Nephron progenitor cell (in vitro differentiated cells): ENCODE data around the gene UHRF1.

Experiments
- DNase-seq: peaks from one replicate; pipeline ENCODE4 v3.0.0; 2021
- H3K27ac Mint-ChIP-seq: 2 replicates; pipeline ENCODE4 v1.8.0; 2021; ENCODE audit warnings: mild to moderate bottlenecking, moderate library complexity, mixed read lengths
- H3K27me3 Mint-ChIP-seq: 2 replicates; pipeline ENCODE4 v1.8.0; 2021; ENCODE audit warnings: mild to moderate bottlenecking, low read depth, mixed read lengths; ENCODE audit not compliant: poor library complexity
- H3K36me3 Mint-ChIP-seq: 2 replicates; pipeline ENCODE4 v1.8.0; 2021; ENCODE audit warnings: low read depth, mixed read lengths
- H3K4me1 Mint-ChIP-seq: 2 replicates; pipeline ENCODE4 v1.8.0; 2021; ENCODE audit warnings: mixed read lengths
- H3K4me3 Mint-ChIP-seq: 2 replicates; pipeline ENCODE4 v1.8.0; 2021; ENCODE audit warnings: mild to moderate bottlenecking, moderate library complexity, mixed read lengths
- H3K9me3 Mint-ChIP-seq: 2 replicates; pipeline ENCODE4 v1.8.0; 2021; ENCODE audit warnings: mild to moderate bottlenecking, moderate library complexity, mixed read lengths
- TF ChIP-seq, protein P1 (sequence below): fragments of 200-600 bp; sonication (generic); IDR thresholded peaks from 2 replicates; pipeline ENCODE4 v1.5.0; 2021; ENCODE audit warnings: antibody characterized with exemption

UHRF1 gene

DNA sequence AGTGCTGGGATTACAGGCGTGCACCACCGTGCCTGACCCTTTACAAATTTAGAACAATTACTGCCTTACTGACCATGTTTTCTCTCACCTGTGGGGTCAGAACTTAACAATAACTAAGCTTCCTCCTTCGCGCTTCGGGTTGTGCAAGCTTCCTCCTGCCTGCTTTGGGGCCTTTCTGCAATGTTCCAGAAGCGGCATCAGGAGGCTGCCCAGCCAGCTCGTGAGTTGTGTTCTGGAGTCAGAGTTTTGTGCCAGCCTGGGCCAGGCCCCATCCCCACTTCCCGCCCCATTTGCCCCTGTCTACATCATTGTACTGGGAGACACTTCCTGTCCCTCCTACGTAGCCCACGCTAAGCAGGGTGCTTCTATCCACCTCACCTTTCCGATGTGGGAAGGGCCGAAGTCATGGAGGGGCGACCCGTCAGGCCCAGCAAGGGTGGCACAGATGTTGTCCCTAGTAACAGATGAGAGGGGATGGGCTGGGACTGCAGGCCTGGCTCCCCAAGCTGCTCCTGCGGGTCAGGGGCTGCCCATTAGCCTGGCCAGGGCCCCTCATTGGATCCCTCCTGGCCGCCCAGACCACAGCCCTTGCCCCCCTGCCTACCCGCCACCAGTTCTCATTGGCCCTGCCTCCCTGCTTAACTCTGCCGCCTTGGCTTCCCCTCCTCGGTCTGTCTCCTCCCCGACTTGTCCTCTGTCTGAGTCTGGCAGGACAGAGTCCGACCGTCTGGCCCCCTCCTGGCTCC is 13.4 kb downstream of the UHRF1 start:
- Mint-ChIP-seq H3K9me3 (no peaks in the 10 kb centered on the region), H3K27me3 (no peaks in the 10 kb centered on the region), H3K36me3 (peaks cover 57% of the 10 kb centered on the region), H3K27ac (peak overlapping the region; percentile 89), H3K4me3 (no peak overlapping the region), H3K4me1 (peaks cover 5% of the 10 kb centered on the region)
- TF ChIP-seq, protein P1, sequence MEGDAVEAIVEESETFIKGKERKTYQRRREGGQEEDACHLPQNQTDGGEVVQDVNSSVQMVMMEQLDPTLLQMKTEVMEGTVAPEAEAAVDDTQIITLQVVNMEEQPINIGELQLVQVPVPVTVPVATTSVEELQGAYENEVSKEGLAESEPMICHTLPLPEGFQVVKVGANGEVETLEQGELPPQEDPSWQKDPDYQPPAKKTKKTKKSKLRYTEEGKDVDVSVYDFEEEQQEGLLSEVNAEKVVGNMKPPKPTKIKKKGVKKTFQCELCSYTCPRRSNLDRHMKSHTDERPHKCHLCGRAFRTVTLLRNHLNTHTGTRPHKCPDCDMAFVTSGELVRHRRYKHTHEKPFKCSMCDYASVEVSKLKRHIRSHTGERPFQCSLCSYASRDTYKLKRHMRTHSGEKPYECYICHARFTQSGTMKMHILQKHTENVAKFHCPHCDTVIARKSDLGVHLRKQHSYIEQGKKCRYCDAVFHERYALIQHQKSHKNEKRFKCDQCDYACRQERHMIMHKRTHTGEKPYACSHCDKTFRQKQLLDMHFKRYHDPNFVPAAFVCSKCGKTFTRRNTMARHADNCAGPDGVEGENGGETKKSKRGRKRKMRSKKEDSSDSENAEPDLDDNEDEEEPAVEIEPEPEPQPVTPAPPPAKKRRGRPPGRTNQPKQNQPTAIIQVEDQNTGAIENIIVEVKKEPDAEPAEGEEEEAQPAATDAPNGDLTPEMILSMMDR: no peak
- DNase-seq: no peak

DNA sequence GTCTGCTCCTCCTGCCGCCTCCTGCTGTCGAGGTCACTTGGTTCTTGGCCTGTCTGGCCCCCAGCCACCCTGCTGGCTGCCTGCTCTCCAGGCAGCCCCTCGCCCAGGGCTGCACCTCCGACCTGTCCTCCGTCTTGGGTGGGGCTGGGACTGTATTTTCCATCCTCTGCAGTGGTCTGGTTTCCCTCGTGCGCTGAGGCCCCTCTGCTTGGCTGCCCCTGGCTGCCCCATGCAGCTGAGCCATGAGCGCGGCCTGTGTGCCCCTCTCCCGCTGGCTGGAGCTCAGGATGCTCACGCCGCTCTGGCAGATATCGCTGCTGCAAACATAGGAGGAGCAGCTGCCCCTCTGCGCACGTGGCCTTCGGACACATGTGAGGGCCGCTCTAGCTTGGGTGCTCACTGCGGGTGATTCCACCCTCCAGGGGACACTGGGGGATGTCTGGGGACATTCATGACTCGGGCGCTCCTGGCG is 14.0 kb downstream of the UHRF1 start:
- Mint-ChIP-seq H3K9me3 (no peaks in the 10 kb centered on the region), H3K27ac (peak overlapping the region; percentile 89), H3K4me3 (no peak overlapping the region), H3K36me3 (peaks cover 53% of the 10 kb centered on the region), H3K4me1 (peaks cover 5% of the 10 kb centered on the region), H3K27me3 (no peaks in the 10 kb centered on the region)
- TF ChIP-seq, protein P1: no peak
- DNase-seq: no peak

DNA sequence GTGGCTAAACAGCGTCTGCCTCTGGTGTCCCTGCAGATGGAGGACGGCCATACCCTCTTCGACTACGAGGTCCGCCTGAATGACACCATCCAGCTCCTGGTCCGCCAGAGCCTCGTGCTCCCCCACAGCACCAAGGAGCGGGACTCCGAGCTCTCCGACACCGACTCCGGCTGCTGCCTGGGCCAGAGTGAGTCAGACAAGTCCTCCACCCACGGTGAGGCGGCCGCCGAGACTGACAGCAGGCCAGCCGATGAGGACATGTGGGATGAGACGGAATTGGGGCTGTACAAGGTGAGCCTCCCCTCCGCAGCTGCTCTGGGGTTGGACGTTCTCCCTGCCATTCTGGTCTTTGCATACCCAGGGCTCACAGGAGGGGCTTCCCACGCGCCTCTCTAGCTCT is 19.9 kb downstream of the UHRF1 start:
- no peak for DNase-seq
- no peak overlapping the region for H3K27ac Mint-ChIP-seq
- H3K4me1 Mint-ChIP-seq: peaks cover 9% of the 10 kb centered on the region
- TF ChIP-seq, protein P1: no peak
- no peaks in the 10 kb centered on the region for H3K9me3 Mint-ChIP-seq
- H3K36me3 Mint-ChIP-seq: peaks cover 50% of the 10 kb centered on the region
- H3K27me3 Mint-ChIP-seq: no peaks in the 10 kb centered on the region
- no peak overlapping the region for H3K4me3 Mint-ChIP-seq

DNA sequence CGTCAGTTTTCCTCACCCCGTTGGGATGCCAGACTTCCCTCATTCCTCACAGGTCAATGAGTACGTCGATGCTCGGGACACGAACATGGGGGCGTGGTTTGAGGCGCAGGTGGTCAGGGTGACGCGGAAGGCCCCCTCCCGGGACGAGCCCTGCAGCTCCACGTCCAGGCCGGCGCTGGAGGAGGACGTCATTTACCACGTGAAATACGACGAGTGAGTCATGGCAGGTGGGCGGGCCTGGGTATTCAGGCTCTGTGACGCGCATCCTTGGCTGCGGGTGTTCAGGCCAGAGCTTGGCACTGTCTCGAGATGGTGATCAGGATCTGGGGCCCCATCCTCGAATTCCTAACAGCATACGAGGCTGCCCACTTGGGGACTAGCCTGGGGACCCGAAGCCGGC is 21.4 kb downstream of the UHRF1 start:
- Mint-ChIP-seq H3K4me1 (peaks cover 9% of the 10 kb centered on the region), H3K9me3 (no peaks in the 10 kb centered on the region)

DNA sequence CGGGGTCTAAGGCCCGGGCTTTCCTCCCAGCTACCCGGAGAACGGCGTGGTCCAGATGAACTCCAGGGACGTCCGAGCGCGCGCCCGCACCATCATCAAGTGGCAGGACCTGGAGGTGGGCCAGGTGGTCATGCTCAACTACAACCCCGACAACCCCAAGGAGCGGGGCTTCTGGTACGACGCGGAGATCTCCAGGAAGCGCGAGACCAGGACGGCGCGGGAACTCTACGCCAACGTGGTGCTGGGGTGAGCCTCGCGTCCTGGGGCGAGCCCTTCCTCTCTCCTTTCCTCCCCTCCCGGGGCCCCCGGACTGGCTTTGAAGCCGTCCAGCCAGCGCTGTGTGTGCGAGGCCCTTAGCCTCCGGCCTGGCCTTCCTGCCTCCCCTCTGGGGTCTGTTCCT is 23.4 kb downstream of the UHRF1 start:
- Mint-ChIP-seq H3K9me3 (no peaks in the 10 kb centered on the region), H3K27ac (no peak overlapping the region), H3K4me1 (peaks cover 9% of the 10 kb centered on the region), H3K36me3 (peaks cover 69% of the 10 kb centered on the region), H3K27me3 (no peaks in the 10 kb centered on the region), H3K4me3 (no peak overlapping the region)
- TF ChIP-seq, protein P1: no peak
- DNase-seq: no peak

More for the DNA sequence above, 21.4 kb downstream of the UHRF1 start:
- no peaks in the 10 kb centered on the region for H3K27me3 Mint-ChIP-seq
- peak overlapping the region; percentile 68 for H3K27ac Mint-ChIP-seq
- H3K36me3 Mint-ChIP-seq: peaks cover 58% of the 10 kb centered on the region
- DNase-seq: peak; percentile 15
- TF ChIP-seq, protein P1: no peak
- H3K4me3 Mint-ChIP-seq: no peak overlapping the region

DNA sequence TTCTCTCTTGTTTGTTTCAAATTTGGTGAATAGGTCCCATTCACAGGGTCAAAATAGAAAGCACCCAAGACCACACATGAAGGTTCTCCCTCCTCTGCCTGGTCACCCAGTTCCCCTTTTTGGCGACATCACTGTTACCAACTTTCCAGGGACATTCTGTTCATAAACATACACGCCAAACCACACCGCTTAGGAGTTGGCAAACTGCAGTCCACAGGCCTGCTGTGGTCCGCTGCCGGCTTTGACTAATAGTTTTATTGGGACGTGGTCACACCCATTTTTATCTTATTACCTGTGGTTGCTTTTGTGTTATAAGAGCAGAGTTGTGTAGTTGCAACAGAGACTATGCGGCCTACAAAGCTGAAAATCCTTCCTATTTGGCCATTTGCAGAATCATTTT is 24.2 kb downstream of the UHRF1 start:
- Mint-ChIP-seq H3K9me3 (no peaks in the 10 kb centered on the region), H3K36me3 (peaks cover 77% of the 10 kb centered on the region), H3K27me3 (no peaks in the 10 kb centered on the region), H3K4me1 (peaks cover 9% of the 10 kb centered on the region), H3K27ac (peak overlapping the region; percentile 90), H3K4me3 (no peak overlapping the region)
- DNase-seq: no peak
- TF ChIP-seq, protein P1: no peak
